Measurements from ENCODE around the gene REXO1. TPM values are rescaled to one million over a fixed set of nuclear protein-coding genes. Genes with fewer than 3 reads are reported as not detected.

The REXO1 gene
- total RNA-seq, 8 experiments from 2014 or later = 6.3 to 20.9 (median 11.1) TPM

GRCh38 chr19:1794424-1795172 is 53.7 kb downstream of the REXO1 start:
- in situ Hi-C loops (cut with MboI; ENCODE audit: low pct_unique_long_range_greater_than_20kb in 2 of 9, low sequenced_read_pairs in 9 of 9, unreplicated experiment in 9 of 9) = loop anchor here in 3 of 9 experiments (25.0 kb wide), 2 partner anchors 107 to 257 kb away; no protein-coding TSS in a partner anchor
- no peak overlapping the region for H3K27ac ChIP-seq
- H3K4me3 ChIP-seq = no peak overlapping the region
- H3K4me1 ChIP-seq (replicated peaks in 1 of 2) = peaks cover 0 to 3% of the 10 kb centered on the region in 2 donors
- no peak for ATAC-seq (replicated peaks in 6 of 8)
- 30 to 91% (median 69%) methylated on average over 1 to 9 of the region's 20 CpGs; no CpG with 5 or more reads in 4 of the 10 experiments for WGBS, 10 experiments

GRCh38 chr19:1791879-1792278 is 56.4 kb downstream of the REXO1 start:
- no CpG with 5 or more reads among the region's 14 CpGs for WGBS, 10 experiments
- no peak for ATAC-seq (replicated peaks in 6 of 8)
- Histone ChIP-seq H3K4me1 (replicated peaks in 1 of 2) (peaks cover 0 to 7% of the 10 kb centered on the region in 2 donors), H3K27ac (no peak overlapping the region), H3K4me3 (no peak overlapping the region)
- in situ Hi-C loops (cut with MboI; ENCODE audit: low pct_unique_long_range_greater_than_20kb in 2 of 9, low sequenced_read_pairs in 9 of 9, unreplicated experiment in 9 of 9) = loop anchor here in 3 of 9 experiments (25.0 kb wide), 2 partner anchors 105 to 255 kb away; no protein-coding TSS in a partner anchor

GRCh38 chr19:1790054-1790792 is 58.1 kb downstream of the REXO1 start:
- in situ Hi-C loops (cut with MboI; ENCODE audit: low pct_unique_long_range_greater_than_20kb in 2 of 9, low sequenced_read_pairs in 9 of 9, unreplicated experiment in 9 of 9) = loop anchor here in 3 of 9 experiments (25.0 kb wide), 2 partner anchors 103 to 253 kb away; no protein-coding TSS in a partner anchor

DNA sequence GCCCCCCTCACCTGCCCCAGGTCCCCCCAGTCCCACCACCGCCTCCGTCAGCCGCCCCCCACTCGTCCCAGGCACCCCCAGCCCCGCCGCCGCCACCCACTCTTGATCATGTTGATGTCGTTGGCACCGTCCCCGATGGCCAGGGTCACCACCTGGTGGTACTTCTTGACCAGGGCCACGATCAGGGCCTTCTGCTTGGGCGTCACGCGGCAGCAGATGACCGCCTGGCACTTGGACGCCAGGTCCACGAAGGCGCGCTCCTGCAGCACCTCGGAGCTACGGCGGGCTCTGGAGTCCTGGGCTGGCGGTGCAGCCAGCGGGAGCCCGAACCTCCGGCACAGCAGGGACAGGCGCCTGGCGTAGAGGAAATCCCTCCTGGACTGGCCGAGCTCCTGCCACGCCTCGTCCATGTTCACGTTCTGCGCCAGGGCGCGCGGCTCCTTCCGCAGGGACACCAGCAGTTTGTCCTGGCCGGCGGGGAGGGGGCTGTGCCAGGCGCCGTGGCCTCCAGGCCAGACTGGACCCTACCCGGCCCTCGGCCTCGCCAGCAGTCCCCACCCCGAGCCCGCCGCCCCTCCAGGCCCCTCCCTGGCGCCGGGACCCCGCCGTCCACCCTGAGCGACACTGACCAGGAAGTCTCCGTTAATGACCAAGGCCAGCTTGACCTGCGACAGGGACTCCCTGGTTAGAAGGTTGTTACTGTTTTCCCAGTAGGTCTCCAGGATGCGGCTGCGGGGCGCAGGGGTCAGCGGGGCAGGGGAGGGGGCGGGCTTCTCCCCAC is 58.8 kb downstream of the REXO1 start:
- H3K4me3 ChIP-seq = peak overlapping the region in 1 of 5 donors; percentile 23
- 0% methylated on average over 3 of the region's 59 CpGs; no CpG with 5 or more reads in 9 of the 10 experiments for WGBS, 10 experiments
- ATAC-seq (replicated peaks in 6 of 8) = peak in 4 of 8 experiments; percentile 38 to 51 (median 48)

More at GRCh38 chr19:1790054-1790792, 58.1 kb downstream of the REXO1 start:
- peak in 2 of 8 experiments; percentile 2 to 68 for ATAC-seq (replicated peaks in 6 of 8)
- Histone ChIP-seq H3K4me1 (replicated peaks in 1 of 2) (peaks cover 0 to 7% of the 10 kb centered on the region in 2 donors), H3K4me3 (peak overlapping the region in 1 of 5 donors; percentile 23), H3K27ac (peak overlapping the region in 1 of 2 donors; percentile 68)
- WGBS, 10 experiments = no CpG with 5 or more reads among the region's 7 CpGs

DNA sequence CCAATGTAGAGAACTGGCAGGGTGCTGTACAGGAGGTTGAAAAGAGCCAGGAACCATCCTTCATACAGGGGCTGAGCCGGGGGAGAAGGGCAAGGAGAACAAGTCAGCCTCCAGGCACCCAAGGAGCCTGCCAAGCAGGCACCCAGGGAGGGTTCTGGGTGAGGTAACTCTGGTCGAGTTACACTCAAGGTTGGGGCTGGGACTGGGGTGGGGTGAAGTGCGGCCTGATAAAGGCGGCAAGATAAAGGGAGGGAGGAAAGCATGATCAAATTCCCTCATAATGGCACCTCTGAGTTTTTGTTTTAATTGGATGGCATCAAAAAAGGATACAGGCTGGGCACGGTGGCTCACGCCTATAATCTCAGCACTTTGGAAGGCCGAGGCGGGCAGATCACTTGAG is 61.2 kb downstream of the REXO1 start:
- Histone ChIP-seq H3K4me1 (replicated peaks in 1 of 2) (peaks cover 0 to 7% of the 10 kb centered on the region in 2 donors), H3K27ac (no peak overlapping the region), H3K4me3 (no peak overlapping the region)
- in situ Hi-C loops (cut with MboI; ENCODE audit: low pct_unique_long_range_greater_than_20kb in 2 of 9, low sequenced_read_pairs in 9 of 9, unreplicated experiment in 9 of 9) = loop anchor here in 3 of 9 experiments (25.0 kb wide), 2 partner anchors 100 to 250 kb away; no protein-coding TSS in a partner anchor
- ATAC-seq (replicated peaks in 6 of 8) = no peak
- 0 to 83% (median 30%) methylated on average over 1 to 2 of the region's 8 CpGs; no CpG with 5 or more reads in 6 of the 10 experiments for WGBS, 10 experiments

More for the DNA sequence above, 58.8 kb downstream of the REXO1 start:
- H3K27ac ChIP-seq = peak overlapping the region in 1 of 2 donors; percentile 10
- H3K4me1 ChIP-seq (replicated peaks in 1 of 2) = peaks cover 0 to 7% of the 10 kb centered on the region in 2 donors
- in situ Hi-C loops (cut with MboI; ENCODE audit: low pct_unique_long_range_greater_than_20kb in 2 of 9, low sequenced_read_pairs in 9 of 9, unreplicated experiment in 9 of 9) = loop anchor here in 3 of 9 experiments (25.0 kb wide), 2 partner anchors 102 to 252 kb away; no protein-coding TSS in a partner anchor

DNA sequence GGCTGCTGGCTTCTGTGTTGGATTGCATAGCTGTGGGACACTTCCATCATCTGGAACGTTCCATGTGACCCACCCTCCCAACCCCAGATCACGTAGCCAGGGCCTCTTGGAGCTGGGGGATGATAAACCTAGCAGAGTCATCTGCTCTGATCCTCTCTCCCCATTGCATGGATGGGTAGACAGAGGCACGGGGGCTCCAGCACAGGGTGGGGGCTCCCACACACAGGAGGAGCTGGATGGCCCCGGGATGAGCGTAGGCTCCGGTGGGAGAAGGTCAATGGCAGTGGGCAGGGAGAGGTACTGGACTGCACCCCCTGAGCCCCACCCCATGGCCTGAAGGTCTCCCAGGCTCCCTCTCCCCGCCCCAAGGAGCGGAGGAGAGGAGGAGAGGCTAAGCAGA is 61.6 kb downstream of the REXO1 start:
- WGBS, 10 experiments = 17 to 58% (median 20%) methylated on average over 1 to 2 of the region's 8 CpGs; no CpG with 5 or more reads in 7 of the 10 experiments
- Histone ChIP-seq H3K4me3 (no peak overlapping the region), H3K4me1 (replicated peaks in 1 of 2) (peaks cover 0 to 7% of the 10 kb centered on the region in 2 donors), H3K27ac (no peak overlapping the region)
- in situ Hi-C loops (cut with MboI; ENCODE audit: low pct_unique_long_range_greater_than_20kb in 2 of 9, low sequenced_read_pairs in 9 of 9, unreplicated experiment in 9 of 9) = loop anchor here in 3 of 9 experiments (25.0 kb wide), 2 partner anchors 99 to 249 kb away; no protein-coding TSS in a partner anchor
- ATAC-seq (replicated peaks in 6 of 8) = no peak

- in situ Hi-C loops (cut with MboI; ENCODE audit: low pct_unique_long_range_greater_than_20kb in 2 of 9, low sequenced_read_pairs in 9 of 9, unreplicated experiment in 9 of 9) = loop anchor here in 3 of 9 experiments (25.0 kb wide), 2 partner anchors 98 to 248 kb away; no protein-coding TSS in a partner anchor
- 63 to 87% (median 73%) methylated on average over 2 to 5 of the region's 19 CpGs; no CpG with 5 or more reads in 6 of the 10 experiments for WGBS, 10 experiments
- H3K4me1 ChIP-seq (replicated peaks in 1 of 2) = peaks cover 0 to 7% of the 10 kb centered on the region in 2 donors
- H3K4me3 ChIP-seq = no peak overlapping the region
- no peak overlapping the region for H3K27ac ChIP-seq
- no peak for ATAC-seq (replicated peaks in 6 of 8)
Observed at GRCh38 chr19:1785310-1785709, 63.0 kb downstream of the REXO1 start.

DNA sequence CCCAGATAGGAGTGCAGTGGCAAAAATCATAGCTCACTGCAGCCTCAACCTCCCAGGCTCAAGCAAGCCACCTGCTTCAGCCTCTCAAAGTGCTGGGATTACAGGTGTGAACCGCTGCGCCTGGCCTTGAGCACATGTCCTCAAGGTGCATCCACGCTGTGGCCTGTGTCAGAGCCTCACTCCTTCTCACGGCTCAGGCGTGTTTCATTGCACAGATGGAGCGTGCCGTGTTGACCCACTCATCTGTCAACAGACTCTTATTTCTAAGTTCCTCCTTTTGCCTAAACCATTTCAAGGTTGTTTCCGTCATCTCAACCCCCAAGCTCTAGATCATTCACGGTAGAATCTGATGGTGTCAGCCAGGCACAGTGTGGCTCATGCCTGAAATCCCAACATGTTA is 64.4 kb downstream of the REXO1 start:
- in situ Hi-C loops (cut with MboI; ENCODE audit: low pct_unique_long_range_greater_than_20kb in 2 of 9, low sequenced_read_pairs in 9 of 9, unreplicated experiment in 9 of 9) = loop anchor here in 3 of 9 experiments (25.0 kb wide), 2 partner anchors 97 to 247 kb away; no protein-coding TSS in a partner anchor
- WGBS, 10 experiments = 40 to 100% (median 81%) methylated on average over 1 to 6 of the region's 9 CpGs; no CpG with 5 or more reads in 1 of the 10 experiments
- no peak for ATAC-seq (replicated peaks in 6 of 8)

GRCh38 chr19:1783354-1783753 is 64.9 kb downstream of the REXO1 start:
- no peaks in the 10 kb centered on the region for H3K4me1 ChIP-seq (replicated peaks in 1 of 2)
- no peak overlapping the region for H3K4me3 ChIP-seq
- no peak for ATAC-seq (replicated peaks in 6 of 8)
- 11 to 100% (median 57%) methylated on average over 1 to 4 of the region's 4 CpGs; no CpG with 5 or more reads in 3 of the 10 experiments for WGBS, 10 experiments
- no peak overlapping the region for H3K27ac ChIP-seq
- in situ Hi-C loops (cut with MboI; ENCODE audit: low pct_unique_long_range_greater_than_20kb in 2 of 9, low sequenced_read_pairs in 9 of 9, unreplicated experiment in 9 of 9) = loop anchor here in 3 of 9 experiments (25.0 kb wide), 2 partner anchors 96 to 246 kb away; no protein-coding TSS in a partner anchor

More for the DNA sequence above, 64.4 kb downstream of the REXO1 start:
- H3K4me1 ChIP-seq (replicated peaks in 1 of 2) = no peaks in the 10 kb centered on the region
- H3K4me3 ChIP-seq = no peak overlapping the region
- no peak overlapping the region for H3K27ac ChIP-seq

GRCh38 chr19:1782521-1782920 is 65.8 kb downstream of the REXO1 start:
- 25 to 90% (median 67%) methylated on average over 1 to 3 of the region's 7 CpGs; no CpG with 5 or more reads in 6 of the 10 experiments for WGBS, 10 experiments
- no peak overlapping the region for H3K4me3 ChIP-seq
- no peaks in the 10 kb centered on the region for H3K4me1 ChIP-seq (replicated peaks in 1 of 2)
- no peak overlapping the region for H3K27ac ChIP-seq
- no peak for ATAC-seq (replicated peaks in 6 of 8)
- in situ Hi-C loops (cut with MboI; ENCODE audit: low pct_unique_long_range_greater_than_20kb in 2 of 9, low sequenced_read_pairs in 9 of 9, unreplicated experiment in 9 of 9) = loop anchor here in 3 of 9 experiments (25.0 kb wide), 2 partner anchors 95 to 245 kb away; no protein-coding TSS in a partner anchor

- 0 to 83% (median 12%) methylated on average over 1 to 5 of the region's 14 CpGs; no CpG with 5 or more reads in 5 of the 10 experiments for WGBS, 10 experiments
- Histone ChIP-seq H3K4me1 (replicated peaks in 1 of 2) (peaks cover 0 to 9% of the 10 kb centered on the region in 2 donors), H3K4me3 (no peak overlapping the region), H3K27ac (no peak overlapping the region)
- in situ Hi-C loops (cut with MboI; ENCODE audit: low pct_unique_long_range_greater_than_20kb in 2 of 9, low sequenced_read_pairs in 9 of 9, unreplicated experiment in 9 of 9) = loop anchor here in 3 of 9 experiments (25.0 kb wide), 2 partner anchors 93 to 243 kb away; no protein-coding TSS in a partner anchor
- ATAC-seq (replicated peaks in 6 of 8) = peak in 3 of 8 experiments; percentile 28 to 57 (median 41)
Observed at GRCh38 chr19:1780272-1780958, 67.9 kb downstream of the REXO1 start.

All from motor neuron (in vitro differentiated cells).